Measurements from ENCODE around the gene EDC4. TPM values are rescaled to one million over a fixed set of nuclear protein-coding genes. Genes with fewer than 3 reads are reported as not detected.
A peak's percentile ranks its signal among the peaks of the same experiment; 100 is the strongest.

EDC4 gene
- total and polyA plus RNA-seq, 2 of the 8 experiments (the other 6 are each of a cell fraction or from before 2014, with no cell fraction given), result 58.5 to 72.7 TPM

DNA sequence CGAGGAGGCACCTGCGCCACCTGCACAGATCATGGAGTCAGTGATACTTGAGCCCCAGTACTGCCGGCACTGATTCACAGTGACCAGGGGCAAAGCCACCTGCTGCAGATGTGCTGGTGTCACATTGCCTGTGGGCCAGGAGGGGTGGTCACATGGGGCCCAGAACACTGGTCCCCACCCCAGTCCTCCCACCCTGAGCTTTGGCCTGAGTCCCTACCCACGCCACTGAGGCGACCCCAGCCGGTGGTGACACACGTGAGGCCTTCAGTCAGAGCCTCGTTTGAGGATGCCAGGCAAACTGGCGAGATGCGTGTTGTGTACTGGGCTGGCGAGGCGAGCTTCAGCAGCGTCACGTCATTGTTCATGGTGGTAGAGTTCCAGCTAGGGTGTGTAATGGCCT lies 57.3 kb downstream of the EDC4 start:
- CTCF ChIA-PET (ENCODE audit: partially characterized antibody), result interaction anchor here (0.6 to 27.1 kb wide), 11 partner anchors 8 to 280 kb away, joined by 3 to 623 read pairs (median 5); partner anchors contain the start of genes EDC4, LCAT, NRN1L and PSKH1
- H3K18ac ChIP-seq (ENCODE audit: extremely low read depth, low read length), result no peak overlapping the region
- no peak for TF ChIP-seq RXRA (IDR thresholded peaks at IDR 0.05; ENCODE audit: insufficient read depth, low read depth, low read length)
- no peak for TF ChIP-seq BCL11A (IDR thresholded peaks at IDR 0.05; ENCODE audit: low read depth in 2 of 2, low read length in 2 of 2)
- TF ChIP-seq TAF1 (IDR thresholded peaks at IDR 0.05; ENCODE audit: low read depth, low read length), result no peak
- TF ChIP-seq SIN3A (conservative IDR thresholded peaks at IDR 0.05 in 1 of 2, IDR thresholded peaks at IDR 0.05 in 1 of 2; ENCODE audit: low read depth in 1 of 2, low read length in 2 of 2), result no peak
- no peak for TF ChIP-seq CBX8 (IDR thresholded peaks at IDR 0.05; ENCODE audit: borderline replicate concordance, low read depth, low read length)
- no peak for TF ChIP-seq CEBPB (IDR thresholded peaks at IDR 0.05; ENCODE audit: low read depth, low read length)
- no peak for TF ChIP-seq BACH1 (IDR thresholded peaks at IDR 0.05; ENCODE audit: low read length)
- TF ChIP-seq CHD2 (IDR thresholded peaks at IDR 0.05; ENCODE audit: low read length), result no peak
- no peak for TF ChIP-seq SUZ12 (IDR thresholded peaks at IDR 0.05; ENCODE audit: low read length)

More for the DNA sequence above, 57.3 kb downstream of the EDC4 start:
- Histone ChIP-seq H3K79me1 (ENCODE audit: low read depth, low read length) (peaks cover 2% of the 10 kb centered on the region; the same call in 1 of the 2 replicates), H3K23me2 (ENCODE audit: low read depth, low read length) (peaks cover 4% of the 10 kb centered on the region), H2BK15ac (ENCODE audit: low read length) (no peak overlapping the region), H2AK5ac (ENCODE audit: low read depth, low read length) (no peak overlapping the region), H3K14ac (ENCODE audit: insufficient read length) (no peak overlapping the region), H2BK5ac (ENCODE audit: low read depth, low read length) (0 out of 2 replicates have a peak overlapping the region, but pooled peaks have one; percentile 24), H3K56ac (replicated peaks; ENCODE audit: insufficient read length, low read depth, low read length) (no peak overlapping the region), H3K4me3 (ENCODE audit: extremely low read depth in 1 of 4, insufficient read depth in 2 of 4, low read depth in 3 of 4, low read length in 4 of 4) (no peak overlapping the region), H3K79me2 (ENCODE audit: control insufficient read depth in 1 of 2, insufficient read depth in 2 of 2, low read length in 2 of 2) (no peaks in the 10 kb centered on the region), H3K9me3 (ENCODE audit: insufficient read depth in 2 of 2, low read depth in 1 of 2, low read length in 1 of 2) (no peaks in the 10 kb centered on the region), H2BK12ac (ENCODE audit: low read depth, low read length) (peak overlapping the region; percentile 50; the same call in 1 of the 2 replicates), H3K23ac (ENCODE audit: insufficient read length) (no peak overlapping the region), H3K4me2 (ENCODE audit: insufficient read depth in 1 of 2, low read depth in 2 of 2, low read length in 2 of 2) (no peak overlapping the region), H2AFZ (ENCODE audit: low read length) (no peak overlapping the region), H4K20me1 (replicated peaks in 1 of 2; ENCODE audit: control insufficient read depth in 1 of 2, insufficient read depth in 2 of 2, low read length in 2 of 2) (peaks cover 3 to 28% of the 10 kb centered on the region in 2 experiments), H3K4ac (replicated peaks; ENCODE audit: insufficient read length, low read depth, low read length) (no peak overlapping the region), H3K9ac (replicated peaks in 1 of 4; ENCODE audit: extremely low read depth in 1 of 4, low read depth in 3 of 4, low read length in 3 of 4) (no peak overlapping the region), H3K27me3 (replicated peaks in 1 of 4; ENCODE audit: control insufficient read depth in 3 of 4, extremely low read depth in 1 of 4, insufficient read depth in 3 of 4, low read length in 3 of 4) (no peaks in the 10 kb centered on the region), H4K8ac (ENCODE audit: extremely low read depth, insufficient read depth, low read length) (no peak overlapping the region; the same call in 1 of the 2 replicates), H3K4me1 (replicated peaks in 1 of 4; ENCODE audit: control insufficient read depth in 3 of 4, insufficient read depth in 4 of 4, low read length in 3 of 4) (peaks cover 0 to 17% (median 10%) of the 10 kb centered on the region in 4 experiments; a peak in 5 of 7 replicates), H3K27ac (ENCODE audit: low read depth, low read length) (no peak overlapping the region), H2BK20ac (ENCODE audit: low read length) (no peak overlapping the region), H4K5ac (ENCODE audit: insufficient read length, low read depth, low read length) (no peak overlapping the region), H4K91ac (replicated peaks; ENCODE audit: insufficient read length, low read length) (no peak overlapping the region), H2BK120ac (replicated peaks; ENCODE audit: low read depth, low read length) (no peak overlapping the region), H3K36me3 (ENCODE audit: control insufficient read depth in 2 of 4, insufficient read depth in 4 of 4, low read length in 3 of 4) (no peaks in the 10 kb centered on the region; a peak in 2 of 8 replicates)
- WGBS, 2 experiments (ENCODE audit: extremely low coverage in 1 of 2, insufficient coverage in 1 of 2, insufficient read length in 1 of 2, insufficient replicate concordance in 2 of 2, low coverage in 1 of 2, low lambda C conversion rate in 2 of 2, missing lambda C conversion rate in 1 of 2), result 97% methylated on average over 14 of the region's 14 CpGs; no CpG with 5 or more reads in 1 of the 2 experiments
- no peak for FAIRE-seq
- DNase-seq (ENCODE audit: low read depth in 1 of 2, low spot score in 2 of 2), result no peak
- POLR2A ChIA-PET (ENCODE audit: partially characterized antibody), result interaction anchor here (4.3 to 7.5 kb wide), 2 partner anchors 11 to 46 kb away, joined by 31 to 43 read pairs; partner anchors contain the start of genes LCAT and NRN1L

Data from H1 (cell line).